ENCODE results near the gene PPP2R3A.
A peak's percentile ranks its signal among the peaks of the same experiment; 100 is the strongest.

Gene PPP2R3A

DNA sequence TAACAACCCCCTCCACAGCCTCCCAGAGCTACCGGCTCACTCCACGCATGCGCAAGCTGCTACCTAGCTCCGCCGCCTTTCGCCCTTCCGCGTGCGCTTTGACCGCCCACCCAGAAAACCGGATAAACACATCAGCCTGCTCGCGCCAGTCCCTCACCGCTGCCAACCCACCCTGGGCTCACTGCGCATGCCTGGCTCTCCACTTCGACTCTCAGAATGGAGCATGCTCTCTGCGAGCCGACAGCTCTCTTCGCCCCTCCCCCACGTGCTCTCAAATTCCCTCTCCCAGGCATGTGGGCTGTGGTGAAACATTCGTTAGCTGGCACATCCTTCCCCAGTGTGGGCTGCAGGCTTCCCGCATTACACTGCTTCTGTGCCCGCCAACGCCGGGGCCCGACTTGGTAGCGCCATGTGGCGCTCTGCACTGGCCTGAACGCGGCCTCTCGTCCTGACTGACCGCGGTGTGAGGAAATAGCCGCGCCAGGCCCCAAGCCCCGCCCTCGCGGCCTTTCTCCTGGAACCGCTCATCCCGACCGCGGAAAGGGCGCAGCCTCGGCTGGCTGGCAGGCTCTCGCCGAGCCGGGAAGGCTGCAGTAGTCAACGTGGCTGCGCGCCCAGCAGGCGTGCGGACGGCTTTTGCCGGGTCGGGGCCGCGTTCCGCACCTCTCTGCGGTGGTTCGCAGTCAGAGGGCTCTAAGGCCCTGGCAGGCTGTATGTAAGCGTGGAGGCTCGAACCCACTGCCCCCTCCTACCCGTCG lies 231.1 kb downstream of the PPP2R3A start:
- peak; percentile 98 to 99 for DNase-seq

DNA sequence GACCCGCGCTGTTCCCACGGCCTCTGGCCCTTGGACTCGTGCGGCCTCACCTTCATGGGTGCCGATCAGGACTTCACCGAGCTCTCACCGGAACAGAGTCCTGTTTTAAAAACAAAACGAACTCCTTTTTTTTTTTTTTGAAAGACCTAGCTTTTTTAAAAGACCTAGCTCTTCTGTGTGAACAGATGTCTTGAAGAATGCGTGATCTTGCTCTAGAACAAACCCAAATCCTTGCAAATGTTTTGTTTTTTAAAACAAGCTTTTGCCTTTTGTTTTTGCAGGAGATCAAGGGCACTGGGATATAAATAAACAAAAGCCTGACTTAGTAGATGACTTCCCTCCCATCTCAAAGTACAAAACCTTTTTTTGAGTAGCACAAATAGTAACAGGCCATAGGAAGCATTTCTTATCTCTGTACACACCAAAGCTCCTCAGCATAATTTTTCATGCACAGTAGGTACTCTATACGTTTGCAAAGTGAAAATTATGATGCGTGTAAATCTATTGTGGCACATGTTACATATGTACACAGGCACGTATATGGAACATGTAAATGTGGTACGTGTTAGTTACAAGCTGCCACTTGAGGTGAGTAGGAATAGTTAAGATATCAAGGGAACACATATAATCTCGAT lies 231.7 kb downstream of the PPP2R3A start:
- no peak for DNase-seq

Measured in SW 1271 (cell line).